ENCODE measurements around the gene HOXC13.

HOXC13 gene

DNA sequence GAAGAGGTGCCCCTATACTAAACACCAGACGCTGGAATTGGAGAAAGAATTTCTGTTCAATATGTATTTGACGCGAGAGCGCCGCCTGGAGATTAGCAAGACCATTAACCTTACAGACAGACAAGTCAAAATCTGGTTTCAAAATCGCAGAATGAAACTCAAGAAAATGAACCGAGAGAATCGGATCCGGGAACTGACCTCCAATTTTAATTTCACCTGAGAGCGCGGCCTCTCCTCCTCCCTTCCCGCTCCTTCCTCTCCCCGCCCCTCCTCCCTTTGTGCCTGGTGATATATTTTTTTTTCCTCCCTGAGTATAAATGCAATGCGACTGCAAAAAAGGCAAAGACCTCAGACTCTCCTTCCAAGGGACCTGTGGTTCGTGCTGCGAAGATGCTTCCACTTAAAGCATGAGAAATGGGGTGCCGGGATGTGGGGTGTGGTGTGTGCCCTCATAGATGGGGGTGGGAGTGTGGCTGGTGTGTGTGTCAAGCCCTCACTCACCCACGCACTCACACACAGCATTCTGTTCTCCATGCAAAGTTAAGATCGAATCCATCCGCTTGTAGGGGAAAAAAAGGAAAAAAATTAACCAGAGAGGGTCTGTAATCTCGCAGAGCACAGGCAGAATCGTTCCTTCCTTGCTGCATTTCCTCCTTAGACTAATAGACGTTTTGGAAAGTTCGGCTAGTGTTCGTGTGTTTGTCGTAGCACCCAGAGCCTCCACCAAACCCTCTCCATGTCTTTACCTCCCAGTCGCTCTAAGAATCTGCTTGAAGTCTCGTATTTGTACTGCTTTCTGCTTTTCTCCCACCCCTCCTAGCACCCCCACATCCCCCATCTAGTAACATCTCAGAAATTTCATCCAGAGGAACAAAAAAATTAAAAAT is 50.8 kb downstream of the HOXC13 start (continued):
- TF ChIP-seq ZNF692 (tag by site-specific recombination; IDR thresholded peaks at IDR 0.05) (peak; percentile 32; the same call in 1 of the 2 replicates), ZNF394 (tag by site-specific recombination; IDR thresholded peaks at IDR 0.05; ENCODE audit: borderline replicate concordance) (0 out of 2 replicates have a peak, but pooled peaks have one; percentile 10), ZBTB48 (tag by site-specific recombination; IDR thresholded peaks at IDR 0.05) (peak; percentile 47; the same call in 1 of the 2 replicates), ZNF501 (tag by site-specific recombination; IDR thresholded peaks at IDR 0.05) (no peak), ZNF600 (tag by site-specific recombination; IDR thresholded peaks at IDR 0.05) (peak; percentile 49; the same call in 1 of the 2 replicates), ZBTB49 (tag by site-specific recombination; IDR thresholded peaks at IDR 0.05; ENCODE audit: low read depth) (no peak), ZNF768 (tag by site-specific recombination; IDR thresholded peaks at IDR 0.05) (peak; percentile 62; the same call in 1 of the 2 replicates), SP3 (tag by site-specific recombination; IDR thresholded peaks at IDR 0.05) (peak; percentile 13; the same call in 1 of the 2 replicates), WT1 (tag by site-specific recombination; IDR thresholded peaks at IDR 0.05) (peak; percentile 77), ZBTB10 (tag by site-specific recombination; IDR thresholded peaks at IDR 0.05) (peak; percentile 58; the same call in 1 of the 2 replicates), PRDM1 (tag by site-specific recombination; IDR thresholded peaks at IDR 0.05) (peak; percentile 49; the same call in 1 of the 2 replicates), ZNF529 (tag by site-specific recombination; IDR thresholded peaks at IDR 0.05; ENCODE audit: insufficient replicate concordance) (no peak), ZNF335 (tag by site-specific recombination; conservative IDR thresholded peaks at IDR 0.05) (peak; percentile 73), ZNF629 (tag by site-specific recombination; IDR thresholded peaks at IDR 0.05) (peak; percentile 28; the same call in 1 of the 2 replicates), ZNF16 (tag by site-specific recombination; IDR thresholded peaks at IDR 0.05; ENCODE audit: low read depth) (no peak), ZFHX2 (tag by site-specific recombination; conservative IDR thresholded peaks at IDR 0.05) (peak; percentile 87), ZNF302 (tag by site-specific recombination; IDR thresholded peaks at IDR 0.05; ENCODE audit: low read depth) (no peak), ZSCAN16 (tag by site-specific recombination; IDR thresholded peaks at IDR 0.05) (no peak), ZSCAN30 (tag by site-specific recombination; IDR thresholded peaks at IDR 0.05) (0 out of 2 replicates have a peak, but pooled peaks have one; percentile 26)
- TF ChIP-seq, protein P1, sequence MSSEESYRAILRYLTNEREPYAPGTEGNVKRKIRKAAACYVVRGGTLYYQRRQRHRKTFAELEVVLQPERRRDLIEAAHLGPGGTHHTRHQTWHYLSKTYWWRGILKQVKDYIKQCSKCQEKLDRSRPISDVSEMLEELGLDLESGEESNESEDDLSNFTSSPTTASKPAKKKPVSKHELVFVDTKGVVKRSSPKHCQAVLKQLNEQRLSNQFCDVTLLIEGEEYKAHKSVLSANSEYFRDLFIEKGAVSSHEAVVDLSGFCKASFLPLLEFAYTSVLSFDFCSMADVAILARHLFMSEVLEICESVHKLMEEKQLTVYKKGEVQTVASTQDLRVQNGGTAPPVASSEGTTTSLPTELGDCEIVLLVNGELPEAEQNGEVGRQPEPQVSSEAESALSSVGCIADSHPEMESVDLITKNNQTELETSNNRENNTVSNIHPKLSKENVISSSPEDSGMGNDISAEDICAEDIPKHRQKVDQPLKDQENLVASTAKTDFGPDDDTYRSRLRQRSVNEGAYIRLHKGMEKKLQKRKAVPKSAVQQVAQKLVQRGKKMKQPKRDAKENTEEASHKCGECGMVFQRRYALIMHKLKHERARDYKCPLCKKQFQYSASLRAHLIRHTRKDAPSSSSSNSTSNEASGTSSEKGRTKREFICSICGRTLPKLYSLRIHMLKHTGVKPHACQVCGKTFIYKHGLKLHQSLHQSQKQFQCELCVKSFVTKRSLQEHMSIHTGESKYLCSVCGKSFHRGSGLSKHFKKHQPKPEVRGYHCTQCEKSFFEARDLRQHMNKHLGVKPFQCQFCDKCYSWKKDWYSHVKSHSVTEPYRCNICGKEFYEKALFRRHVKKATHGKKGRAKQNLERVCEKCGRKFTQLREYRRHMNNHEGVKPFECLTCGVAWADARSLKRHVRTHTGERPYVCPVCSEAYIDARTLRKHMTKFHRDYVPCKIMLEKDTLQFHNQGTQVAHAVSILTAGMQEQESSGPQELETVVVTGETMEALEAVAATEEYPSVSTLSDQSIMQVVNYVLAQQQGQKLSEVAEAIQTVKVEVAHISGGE (tag by site-specific recombination; conservative IDR thresholded peaks at IDR 0.05; ENCODE audit: low read depth), result peak; percentile 85; the same call in 1 of the 2 replicates
- TF ChIP-seq, protein P2, sequence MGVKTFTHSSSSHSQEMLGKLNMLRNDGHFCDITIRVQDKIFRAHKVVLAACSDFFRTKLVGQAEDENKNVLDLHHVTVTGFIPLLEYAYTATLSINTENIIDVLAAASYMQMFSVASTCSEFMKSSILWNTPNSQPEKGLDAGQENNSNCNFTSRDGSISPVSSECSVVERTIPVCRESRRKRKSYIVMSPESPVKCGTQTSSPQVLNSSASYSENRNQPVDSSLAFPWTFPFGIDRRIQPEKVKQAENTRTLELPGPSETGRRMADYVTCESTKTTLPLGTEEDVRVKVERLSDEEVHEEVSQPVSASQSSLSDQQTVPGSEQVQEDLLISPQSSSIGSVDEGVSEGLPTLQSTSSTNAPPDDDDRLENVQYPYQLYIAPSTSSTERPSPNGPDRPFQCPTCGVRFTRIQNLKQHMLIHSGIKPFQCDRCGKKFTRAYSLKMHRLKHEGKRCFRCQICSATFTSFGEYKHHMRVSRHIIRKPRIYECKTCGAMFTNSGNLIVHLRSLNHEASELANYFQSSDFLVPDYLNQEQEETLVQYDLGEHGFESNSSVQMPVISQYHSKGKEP (tag by site-specific recombination; IDR thresholded peaks at IDR 0.05), result 0 out of 2 replicates have a peak, but pooled peaks have one; percentile 26
- TF ChIP-seq, protein P3, sequence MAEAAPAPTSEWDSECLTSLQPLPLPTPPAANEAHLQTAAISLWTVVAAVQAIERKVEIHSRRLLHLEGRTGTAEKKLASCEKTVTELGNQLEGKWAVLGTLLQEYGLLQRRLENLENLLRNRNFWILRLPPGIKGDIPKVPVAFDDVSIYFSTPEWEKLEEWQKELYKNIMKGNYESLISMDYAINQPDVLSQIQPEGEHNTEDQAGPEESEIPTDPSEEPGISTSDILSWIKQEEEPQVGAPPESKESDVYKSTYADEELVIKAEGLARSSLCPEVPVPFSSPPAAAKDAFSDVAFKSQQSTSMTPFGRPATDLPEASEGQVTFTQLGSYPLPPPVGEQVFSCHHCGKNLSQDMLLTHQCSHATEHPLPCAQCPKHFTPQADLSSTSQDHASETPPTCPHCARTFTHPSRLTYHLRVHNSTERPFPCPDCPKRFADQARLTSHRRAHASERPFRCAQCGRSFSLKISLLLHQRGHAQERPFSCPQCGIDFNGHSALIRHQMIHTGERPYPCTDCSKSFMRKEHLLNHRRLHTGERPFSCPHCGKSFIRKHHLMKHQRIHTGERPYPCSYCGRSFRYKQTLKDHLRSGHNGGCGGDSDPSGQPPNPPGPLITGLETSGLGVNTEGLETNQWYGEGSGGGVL (tag by site-specific recombination; IDR thresholded peaks at IDR 0.05), result peak; percentile 57

Data from HEK293 (cell line).